Stimulated activated CD4-positive, alpha-beta T cell treated with anti-CD3 and anti-CD28 coated beads, Interleukin-12 subunit alpha, Interleukin-12 subunit beta, amount 100 ng/mL, for 4 hours (primary cell): ENCODE results near the gene ACSM2A.
"Not testable (repeated sequence)": the region's sequence is repeated elsewhere in the genome, so short reads cannot be mapped to it uniquely, and the experiment has no call there.

Experiments
- DNase-seq: peaks from one replicate; pipeline ENCODE4 v3.0.0-alpha.2; 2020

The ACSM2A gene

DNA sequence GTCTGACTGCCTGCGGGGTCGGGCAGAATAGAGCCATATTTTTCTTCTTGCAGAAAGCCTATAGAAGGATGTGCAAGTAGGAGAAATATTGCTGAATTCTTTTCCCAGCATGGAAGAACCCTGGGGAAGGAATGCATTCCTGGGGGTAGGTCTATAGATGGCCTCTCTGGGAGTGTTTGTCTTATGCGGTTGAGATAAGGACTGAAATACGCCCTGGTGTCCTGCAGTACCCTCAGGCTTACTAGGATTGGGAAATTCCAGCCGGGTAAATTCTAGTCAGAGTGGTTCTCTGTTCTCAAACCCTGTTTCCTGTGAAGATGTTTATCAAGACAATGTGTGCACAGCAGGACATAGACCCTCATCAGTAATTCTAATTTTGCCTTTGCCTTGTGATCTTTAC lies 2.3 kb downstream of the ACSM2A start:
- DNase-seq, result not testable (repeated sequence)

DNA sequence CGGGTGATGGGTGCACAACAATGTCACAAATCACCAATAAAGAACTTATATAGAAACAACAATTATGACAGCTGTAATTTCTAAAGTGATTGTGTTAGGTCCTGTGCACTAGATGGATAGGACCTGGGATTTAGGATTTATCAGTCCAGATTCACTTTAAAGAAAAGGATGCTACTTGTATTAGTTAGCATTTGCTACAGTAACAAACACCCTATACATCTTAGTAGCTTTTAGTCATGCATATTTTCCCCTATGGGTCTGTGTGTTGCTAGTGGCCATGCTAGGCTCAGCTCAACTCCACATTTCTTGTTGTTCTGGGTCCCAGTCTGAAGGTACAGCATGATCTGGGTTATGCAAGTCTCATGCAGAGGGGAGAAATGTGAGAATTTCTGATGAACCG lies 7.9 kb downstream of the ACSM2A start:
- not testable (repeated sequence) for DNase-seq

DNA sequence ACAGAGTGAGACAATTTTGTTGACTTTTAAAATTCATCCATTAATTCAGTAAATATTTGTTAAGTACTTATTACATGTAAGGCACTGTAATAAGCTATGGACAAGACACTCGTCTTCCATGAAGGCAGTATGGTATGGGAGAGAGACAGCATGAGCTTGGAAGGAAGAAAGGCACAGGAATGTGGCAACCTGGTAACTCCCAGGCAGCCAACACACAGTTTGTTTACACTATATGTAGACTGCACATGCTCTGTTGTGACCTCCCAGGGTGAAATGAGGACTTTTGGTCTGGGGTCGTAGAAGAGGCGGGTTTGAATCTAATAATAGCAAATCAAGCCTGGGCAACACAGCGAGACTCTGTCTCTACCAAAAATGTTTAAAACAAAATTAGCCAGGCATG lies 9.0 kb downstream of the ACSM2A start:
- DNase-seq, result not testable (repeated sequence)

DNA sequence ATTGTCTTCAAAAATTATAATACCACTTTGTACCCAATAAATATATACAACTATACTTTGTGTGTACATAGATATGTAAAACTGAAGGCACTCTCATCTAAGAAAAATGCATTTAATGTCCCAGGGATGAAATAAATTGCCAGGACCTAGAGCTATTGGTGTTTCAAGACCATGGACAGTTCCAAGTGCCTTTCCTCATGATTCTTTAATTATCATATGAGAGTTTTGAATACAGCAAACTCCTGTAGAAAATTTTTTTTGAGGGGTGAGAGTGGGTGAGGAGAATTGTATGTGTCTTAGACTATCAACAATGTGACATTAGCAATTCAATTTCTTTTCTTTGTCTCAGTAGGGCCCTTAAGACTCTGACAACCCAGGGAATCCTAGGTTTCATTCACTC lies 17.6 kb downstream of the ACSM2A start:
- DNase-seq, result not testable (repeated sequence)

DNA sequence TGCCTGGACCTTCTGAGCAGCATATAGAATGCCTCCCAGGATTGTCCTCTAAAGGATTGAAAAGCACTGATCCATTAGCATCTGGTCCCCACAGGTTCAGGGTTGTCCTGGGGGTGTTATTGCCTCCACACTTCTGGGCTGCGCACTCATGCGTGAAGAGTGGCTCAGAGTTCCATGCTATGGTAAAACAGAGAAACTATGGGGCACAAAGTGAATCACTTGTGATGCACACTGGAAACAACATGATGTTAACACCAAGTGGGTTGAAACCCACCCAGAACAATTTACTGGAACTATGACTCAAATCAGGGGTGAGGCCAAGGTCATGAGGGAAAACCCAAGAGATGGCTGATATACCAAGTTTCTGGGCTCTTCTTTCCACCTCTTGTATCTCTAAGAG lies 18.6 kb downstream of the ACSM2A start:
- DNase-seq, result not testable (repeated sequence)

DNA sequence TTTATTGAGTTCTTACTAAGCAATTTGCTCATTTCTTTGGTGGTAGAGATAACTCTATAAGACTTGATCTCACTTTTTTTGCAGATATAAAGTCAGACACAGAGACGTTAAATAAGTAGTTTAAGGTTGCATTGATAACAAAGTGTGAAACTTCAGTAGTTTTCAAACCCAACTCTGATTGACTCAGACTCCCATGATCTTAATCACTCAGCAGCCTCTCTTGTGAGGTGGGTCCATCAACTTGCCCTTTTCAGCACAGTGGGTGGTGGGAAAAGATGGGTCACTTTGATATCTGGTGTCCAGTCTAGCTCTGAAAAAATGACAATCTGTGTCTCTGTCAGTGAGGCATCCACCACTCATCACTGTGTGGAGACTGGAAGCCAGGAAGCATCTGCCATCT lies 19.4 kb downstream of the ACSM2A start:
- DNase-seq, result not testable (repeated sequence)

DNA sequence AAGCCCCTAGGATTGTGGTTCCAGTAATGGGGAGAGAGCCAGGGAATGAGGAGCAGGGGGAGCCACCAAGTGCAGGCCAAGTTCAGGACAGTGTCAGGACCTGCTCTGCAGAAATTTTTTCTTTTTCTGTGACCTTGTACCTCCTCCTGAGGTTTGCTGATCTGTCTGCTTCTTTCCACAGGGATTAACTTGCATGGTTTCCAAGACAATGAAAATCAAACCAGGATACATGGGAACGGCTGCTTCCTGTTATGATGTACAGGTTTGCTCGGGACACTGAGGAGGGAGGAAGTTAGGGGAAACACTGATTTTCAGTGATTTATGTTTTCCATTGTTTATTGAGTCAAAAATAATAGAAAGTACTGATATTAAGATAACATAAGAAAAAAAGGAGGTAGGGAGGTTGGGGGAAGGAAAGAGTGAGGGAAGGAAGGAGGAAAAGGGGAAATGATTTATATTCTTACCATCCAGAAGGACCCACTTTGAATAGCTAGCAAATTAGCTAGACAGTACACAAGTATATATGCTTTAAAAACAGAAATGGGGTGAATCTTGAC lies 25.9 kb downstream of the ACSM2A start:
- DNase-seq, result not testable (repeated sequence)

DNA sequence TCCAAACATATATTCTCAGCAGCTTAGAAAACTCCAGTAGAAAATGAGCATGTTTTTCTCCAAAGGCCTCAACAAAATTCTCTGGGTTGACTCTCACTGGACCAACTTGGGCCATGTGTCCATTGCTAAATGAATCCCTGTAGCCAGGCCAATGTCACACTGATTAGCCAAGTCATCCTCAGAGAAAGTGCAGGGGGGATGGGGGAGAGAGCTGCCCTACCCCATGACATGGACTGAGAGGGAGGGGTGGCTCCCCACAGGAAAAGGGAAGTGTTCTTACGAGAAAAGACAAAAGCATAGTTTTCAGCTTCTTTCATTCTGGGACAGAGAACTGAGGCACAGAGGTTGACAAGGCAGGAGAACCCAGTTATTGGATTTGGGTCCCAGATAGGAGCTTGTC lies 32.7 kb downstream of the ACSM2A start:
- DNase-seq, result not testable (repeated sequence)

DNA sequence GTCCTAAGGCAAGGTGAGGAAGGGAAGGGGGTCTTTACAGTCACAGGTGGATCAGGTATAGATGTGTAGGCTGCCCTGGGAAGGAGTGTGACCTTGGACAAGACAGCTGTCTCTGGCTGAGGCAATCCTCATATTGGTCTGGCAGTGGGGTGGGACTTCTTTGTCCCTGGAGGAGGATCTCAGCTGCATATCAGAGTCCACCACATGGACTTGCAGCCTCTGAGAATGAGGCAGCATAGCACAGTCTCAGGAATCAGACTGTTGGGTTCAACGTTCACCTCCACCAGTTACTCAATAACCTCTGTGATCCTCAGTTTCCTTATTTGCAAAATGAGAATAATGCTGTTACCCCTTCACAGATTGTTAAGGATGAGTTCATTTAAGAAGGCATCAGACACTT lies 33.4 kb downstream of the ACSM2A start:
- DNase-seq, result no peak

DNA sequence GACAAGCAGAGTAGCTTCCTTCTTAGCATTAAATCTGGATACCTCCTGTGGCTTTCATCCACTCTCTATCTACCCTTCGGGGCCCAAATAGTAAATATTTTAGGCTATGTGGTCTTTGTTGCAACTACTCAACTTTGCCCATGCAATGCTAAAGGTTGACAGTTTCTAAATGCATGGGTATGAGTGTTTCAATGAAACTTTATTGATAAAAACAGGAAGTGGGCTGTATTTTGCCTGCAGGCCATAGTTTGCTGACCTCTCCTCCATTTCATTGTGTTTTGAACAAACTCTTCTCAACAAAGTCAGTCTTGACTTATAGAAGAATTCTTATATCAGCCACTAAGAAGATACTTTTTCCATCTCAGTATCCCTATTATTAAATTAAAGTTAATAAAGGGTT lies 34.1 kb downstream of the ACSM2A start:
- DNase-seq, result no peak

DNA sequence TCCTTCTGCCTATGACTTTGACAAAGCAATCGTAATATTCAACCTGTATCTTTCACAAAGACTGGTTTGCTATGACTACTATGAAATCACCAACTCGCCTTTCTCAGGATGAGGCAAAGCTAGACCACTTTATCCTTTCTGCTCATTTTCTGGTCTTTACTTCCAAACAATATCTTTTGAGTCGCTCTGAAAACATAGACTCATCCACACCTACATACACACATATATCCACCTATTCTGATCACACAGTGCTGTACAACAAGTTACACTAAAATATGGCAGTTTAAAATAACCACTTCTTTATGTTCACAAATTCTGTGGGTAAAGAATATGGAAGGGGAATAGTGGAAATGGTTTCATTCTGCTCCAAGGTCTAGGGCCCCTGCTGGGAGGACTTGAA lies 39.7 kb downstream of the ACSM2A start:
- not testable (repeated sequence) for DNase-seq

DNA sequence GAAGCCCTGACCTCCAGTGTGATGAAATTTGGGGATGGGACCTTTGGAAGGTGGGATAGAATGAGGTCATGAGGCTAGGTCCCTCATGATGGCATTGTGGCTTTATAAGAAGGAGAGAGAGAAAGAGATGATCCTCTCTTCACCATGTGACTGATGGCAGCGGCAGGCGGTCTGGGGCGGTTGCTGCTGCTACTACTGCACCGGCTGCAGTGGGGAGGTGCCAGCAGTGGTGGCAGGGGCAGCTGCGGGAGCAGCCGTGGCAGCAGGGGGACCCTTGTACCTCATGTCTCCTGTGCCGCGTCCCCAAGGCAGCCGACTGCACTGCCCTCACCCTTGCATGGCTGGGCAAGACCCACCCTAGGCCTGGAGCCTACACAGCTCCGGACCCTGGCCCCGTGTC lies 40.1 kb downstream of the ACSM2A start:
- DNase-seq, result not testable (repeated sequence)

DNA sequence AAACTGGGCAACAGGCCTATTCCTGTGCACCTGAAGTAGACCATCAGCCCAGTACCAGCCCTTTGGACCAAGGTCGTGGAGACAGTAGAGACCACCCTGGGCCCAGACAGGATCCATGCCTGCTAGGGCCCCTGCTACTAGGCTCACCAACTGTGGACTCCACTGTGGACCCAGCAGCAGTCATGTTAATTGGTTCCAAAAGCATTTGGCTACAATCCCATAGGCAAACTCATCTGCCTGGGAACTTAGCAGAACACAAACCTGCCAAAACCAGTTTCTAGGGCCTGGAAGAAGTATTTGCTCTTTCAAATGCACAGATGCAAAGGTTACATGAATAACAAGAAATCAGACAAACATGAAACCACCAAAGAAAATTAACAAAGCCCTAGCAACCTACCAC lies 53.1 kb downstream of the ACSM2A start:
- no peak for DNase-seq

DNA sequence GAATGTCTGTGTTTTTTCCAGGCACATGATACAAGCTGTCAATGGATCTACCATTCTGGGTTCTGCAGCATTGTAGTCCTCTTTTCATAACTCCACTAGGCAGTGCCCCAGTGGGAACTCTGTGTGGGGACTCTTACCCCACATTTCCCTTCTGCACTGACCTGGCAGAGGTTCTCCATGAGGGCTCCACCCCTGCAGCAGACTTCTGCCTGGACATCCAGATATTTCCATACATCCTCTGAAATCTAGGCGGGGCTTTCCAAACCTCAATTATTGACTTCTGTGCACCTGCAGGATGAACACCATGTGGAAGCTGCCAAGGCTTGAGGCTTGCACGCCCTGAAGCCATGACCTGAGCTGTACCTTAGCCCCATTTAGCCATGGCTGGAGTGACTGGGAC lies 56.0 kb downstream of the ACSM2A start:
- no peak for DNase-seq

DNA sequence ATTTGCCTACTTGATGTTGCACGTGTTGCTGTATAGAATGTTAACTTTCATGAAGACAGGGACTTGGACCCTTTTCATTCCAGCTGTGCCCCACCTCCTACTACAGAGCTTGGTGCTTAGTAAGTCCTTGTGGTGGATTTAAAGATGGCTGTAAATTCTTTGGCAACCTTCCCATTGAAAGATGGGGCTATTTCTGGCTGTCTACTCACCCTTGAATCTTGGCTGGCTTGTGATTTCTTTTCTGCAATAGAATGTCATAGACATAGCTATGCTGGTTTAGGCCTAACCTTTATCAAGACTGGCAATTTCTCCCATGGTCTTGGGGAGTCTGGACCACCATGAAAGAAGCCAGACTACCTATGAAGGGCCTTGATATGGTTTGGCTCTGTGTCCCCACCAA lies 59.0 kb downstream of the ACSM2A start:
- DNase-seq, result no peak

DNA sequence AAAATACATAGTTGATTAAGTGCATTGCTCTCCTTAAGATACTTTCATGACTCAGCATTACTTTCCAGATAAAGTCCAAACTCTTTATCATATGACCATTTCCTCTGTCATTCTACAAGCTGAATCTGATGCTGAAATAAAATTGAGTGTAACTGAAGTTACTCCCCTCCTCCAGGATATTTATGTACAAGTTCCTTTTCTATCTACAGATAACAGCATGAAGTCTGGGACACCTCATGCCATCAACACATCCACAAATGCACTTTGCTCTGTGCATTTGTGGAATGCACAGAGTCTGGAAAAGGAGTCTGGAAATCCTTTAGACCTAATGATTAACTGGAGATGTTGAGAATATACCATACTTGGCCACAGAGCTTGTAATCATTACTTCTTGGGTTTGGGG lies 64.4 kb downstream of the ACSM2A start:
- no peak for DNase-seq

DNA sequence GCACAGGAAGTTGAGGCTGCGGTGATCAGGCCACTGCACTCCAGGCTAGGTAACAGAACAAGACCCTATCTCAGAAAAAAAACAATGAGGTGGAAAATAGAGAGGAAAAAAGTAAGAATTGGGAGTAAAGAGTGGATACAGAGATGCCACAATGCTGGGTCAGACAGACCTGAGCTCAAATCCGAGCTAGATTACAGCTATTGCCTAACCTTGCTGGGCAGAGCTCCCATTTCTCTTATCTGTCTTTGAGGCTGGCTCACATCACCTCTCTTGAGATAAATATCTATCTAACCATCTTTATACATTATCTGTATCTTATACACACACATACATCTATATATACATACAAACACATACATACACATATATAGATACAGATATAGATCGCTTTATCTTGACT lies 65.8 kb downstream of the ACSM2A start:
- no peak for DNase-seq

DNA sequence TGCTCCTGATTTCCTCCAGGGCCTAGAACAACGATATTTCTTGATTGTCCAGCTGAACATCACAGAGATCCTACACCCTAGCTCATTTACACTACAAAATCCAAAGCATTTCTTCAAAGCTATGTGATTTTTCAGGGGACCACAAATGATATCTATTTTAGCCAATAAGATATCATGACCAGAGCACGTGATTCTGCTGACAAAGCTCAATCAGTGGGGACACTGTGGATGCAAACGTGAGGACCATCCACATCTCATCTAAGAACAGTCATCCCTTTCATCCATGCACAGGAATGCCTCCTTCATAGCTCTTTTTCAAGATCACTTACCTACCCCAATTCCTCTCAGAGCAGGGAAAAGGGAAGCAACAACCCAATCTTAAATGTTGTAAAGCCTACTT lies 67.9 kb downstream of the ACSM2A start:
- DNase-seq, result no peak

DNA sequence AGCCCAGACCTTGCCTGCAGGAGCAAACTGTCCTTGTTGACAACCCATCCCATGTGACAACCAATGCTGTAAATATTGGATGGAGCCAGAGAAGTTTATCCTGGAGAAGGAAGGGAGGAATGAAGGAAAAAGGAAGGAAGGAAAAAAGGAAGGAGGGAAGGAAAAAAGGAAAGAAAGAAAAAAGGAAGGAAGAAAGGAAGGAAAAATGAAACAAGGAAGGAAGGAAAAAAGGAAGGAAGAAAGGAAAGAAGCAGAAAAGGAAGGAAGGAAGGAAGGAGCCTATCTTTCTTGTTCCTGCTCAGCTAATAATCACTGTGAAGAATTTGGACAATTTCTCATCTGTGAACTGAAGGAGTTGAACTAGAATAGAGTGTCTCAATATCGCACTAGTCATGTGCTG lies 68.8 kb downstream of the ACSM2A start:
- DNase-seq, result no peak

DNA sequence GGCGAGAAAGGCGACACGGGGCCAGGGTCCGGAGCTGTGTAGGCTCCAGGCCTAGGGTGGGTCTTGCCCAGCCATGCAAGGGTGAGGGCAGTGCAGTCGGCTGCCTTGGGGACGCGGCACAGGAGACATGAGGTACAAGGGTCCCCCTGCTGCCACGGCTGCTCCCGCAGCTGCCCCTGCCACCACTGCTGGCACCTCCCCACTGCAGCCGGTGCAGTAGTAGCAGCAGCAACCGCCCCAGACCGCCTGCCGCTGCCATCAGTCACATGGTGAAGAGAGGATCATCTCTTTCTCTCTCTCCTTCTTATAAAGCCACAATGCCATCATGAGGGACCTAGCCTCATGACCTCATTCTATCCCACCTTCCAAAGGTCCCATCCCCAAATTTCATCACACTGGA lies 80.5 kb downstream of the ACSM2A start:
- not testable (repeated sequence) for DNase-seq

DNA sequence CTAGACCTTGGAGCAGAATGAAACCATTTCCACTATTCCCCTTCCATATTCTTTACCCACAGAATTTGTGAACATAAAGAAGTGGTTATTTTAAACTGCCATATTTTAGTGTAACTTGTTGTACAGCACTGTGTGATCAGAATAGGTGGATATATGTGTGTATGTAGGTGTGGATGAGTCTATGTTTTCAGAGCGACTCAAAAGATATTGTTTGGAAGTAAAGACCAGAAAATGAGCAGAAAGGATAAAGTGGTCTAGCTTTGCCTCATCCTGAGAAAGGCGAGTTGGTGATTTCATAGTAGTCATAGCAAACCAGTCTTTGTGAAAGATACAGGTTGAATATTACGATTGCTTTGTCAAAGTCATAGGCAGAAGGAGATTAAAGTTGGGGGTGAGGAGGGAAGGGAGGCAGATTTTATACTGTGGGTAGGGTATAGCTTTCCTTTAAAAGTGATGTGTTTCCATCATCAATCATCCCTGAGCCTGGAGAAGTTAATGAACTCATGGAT lies 81.0 kb downstream of the ACSM2A start:
- DNase-seq, result not testable (repeated sequence)

DNA sequence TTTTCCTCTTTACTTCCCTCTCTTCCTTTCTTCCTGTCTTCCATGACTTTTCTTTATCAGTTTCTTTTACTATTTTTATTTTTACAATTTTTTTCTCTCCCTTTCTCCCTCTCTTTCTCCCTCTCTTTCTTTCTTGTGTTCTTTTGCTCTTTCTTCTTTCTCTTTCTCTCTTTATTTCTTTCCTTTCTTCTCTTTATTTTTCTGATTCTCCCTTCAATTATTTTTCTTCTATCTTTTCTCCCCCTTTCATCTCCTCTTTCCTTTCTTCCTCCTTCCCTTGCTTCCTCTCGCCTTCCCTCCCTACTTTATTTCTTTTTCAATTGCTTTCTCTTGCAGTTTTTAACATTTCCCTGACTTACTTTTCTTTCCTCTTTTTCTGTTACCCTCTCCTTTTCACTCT lies 85.3 kb downstream of the ACSM2A start:
- not testable (repeated sequence) for DNase-seq
